Measurements from ENCODE around the gene PNMA1. TPM values are rescaled to one million over a fixed set of nuclear protein-coding genes. Genes with fewer than 3 reads are reported as not detected.
A peak's percentile ranks its signal among the peaks of the same experiment; 100 is the strongest.

PNMA1 gene
- total and polyA plus RNA-seq, 2 of the 13 experiments (the other 11 are each of a cell fraction or from before 2014, with no cell fraction given): 7.0 to 8.3 TPM

DNA sequence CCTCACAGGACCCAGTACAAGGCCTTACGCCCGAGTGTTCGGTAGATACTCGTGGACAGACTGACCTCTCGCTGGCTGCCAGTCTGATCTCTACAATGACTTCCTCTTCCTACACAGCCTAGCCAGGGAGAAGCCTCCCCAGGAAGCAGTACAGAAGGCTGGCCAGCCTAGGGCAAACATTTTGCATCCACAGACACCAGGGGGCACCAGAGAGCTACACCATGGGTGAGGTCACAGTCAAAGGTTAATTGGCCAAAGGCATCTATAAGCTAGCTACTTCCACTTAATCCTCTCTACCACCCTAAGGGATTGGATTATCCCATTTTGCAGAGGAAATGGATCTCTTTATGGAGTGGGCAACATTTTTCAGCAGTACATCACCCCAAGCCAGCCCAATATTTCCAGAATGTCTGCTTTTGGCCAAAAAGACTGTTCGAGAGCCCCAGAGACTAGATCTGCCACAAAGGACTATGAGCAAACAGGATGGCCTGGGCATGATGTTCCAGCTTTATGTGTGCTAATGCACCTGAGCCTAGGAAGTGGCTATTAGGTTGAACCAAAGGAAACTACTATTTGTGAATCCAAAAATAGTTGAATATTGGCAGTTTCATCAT is 14.6 kb upstream of the PNMA1 start (continued):
- TF ChIP-seq MED1 (CRISPR knock-in tag; IDR thresholded peaks at IDR 0.05) (peak; percentile 28; the same call in 1 of the 2 replicates), ESRRA (CRISPR knock-in tag; IDR thresholded peaks at IDR 0.05; ENCODE audit: low read depth) (0 out of 2 replicates have a peak, but pooled peaks have one; percentile 46), TRIM24 (CRISPR knock-in tag; IDR thresholded peaks at IDR 0.05) (no peak), ZNF567 (CRISPR knock-in tag; IDR thresholded peaks at IDR 0.05; ENCODE audit: borderline replicate concordance) (no peak), ZNF75D (CRISPR knock-in tag; IDR thresholded peaks at IDR 0.05; ENCODE audit: borderline replicate concordance) (no peak), NR2C2 (CRISPR knock-in tag; IDR thresholded peaks at IDR 0.05; ENCODE audit: borderline replicate concordance) (peak; percentile 44; the same call in 1 of the 2 replicates), MED8 (CRISPR knock-in tag; IDR thresholded peaks at IDR 0.05; ENCODE audit: insufficient replicate concordance) (no peak), NCOA5 (CRISPR knock-in tag; IDR thresholded peaks at IDR 0.05) (no peak), ZNF138 (CRISPR knock-in tag; IDR thresholded peaks at IDR 0.05; ENCODE audit: low read depth) (no peak), ADNP (CRISPR knock-in tag; IDR thresholded peaks at IDR 0.05) (no peak), NR2F1 (CRISPR knock-in tag; IDR thresholded peaks at IDR 0.05) (peak; percentile 81 to 89), ZNF501 (CRISPR knock-in tag; IDR thresholded peaks at IDR 0.05) (0 out of 2 replicates have a peak, but pooled peaks have one; percentile 49), ZNF570 (CRISPR knock-in tag; IDR thresholded peaks at IDR 0.05; ENCODE audit: borderline replicate concordance) (no peak), PCBP2 (optimal IDR thresholded peaks at IDR 0.05; ENCODE audit: low read depth, low read length, poor library complexity, severe bottlenecking) (no peak), RORA (CRISPR knock-in tag; IDR thresholded peaks at IDR 0.05) (no peak), IKZF1 (IDR thresholded peaks at IDR 0.05) (no peak), ZNF33B (CRISPR knock-in tag; IDR thresholded peaks at IDR 0.05) (no peak)
- TF ChIP-seq, protein P1, sequence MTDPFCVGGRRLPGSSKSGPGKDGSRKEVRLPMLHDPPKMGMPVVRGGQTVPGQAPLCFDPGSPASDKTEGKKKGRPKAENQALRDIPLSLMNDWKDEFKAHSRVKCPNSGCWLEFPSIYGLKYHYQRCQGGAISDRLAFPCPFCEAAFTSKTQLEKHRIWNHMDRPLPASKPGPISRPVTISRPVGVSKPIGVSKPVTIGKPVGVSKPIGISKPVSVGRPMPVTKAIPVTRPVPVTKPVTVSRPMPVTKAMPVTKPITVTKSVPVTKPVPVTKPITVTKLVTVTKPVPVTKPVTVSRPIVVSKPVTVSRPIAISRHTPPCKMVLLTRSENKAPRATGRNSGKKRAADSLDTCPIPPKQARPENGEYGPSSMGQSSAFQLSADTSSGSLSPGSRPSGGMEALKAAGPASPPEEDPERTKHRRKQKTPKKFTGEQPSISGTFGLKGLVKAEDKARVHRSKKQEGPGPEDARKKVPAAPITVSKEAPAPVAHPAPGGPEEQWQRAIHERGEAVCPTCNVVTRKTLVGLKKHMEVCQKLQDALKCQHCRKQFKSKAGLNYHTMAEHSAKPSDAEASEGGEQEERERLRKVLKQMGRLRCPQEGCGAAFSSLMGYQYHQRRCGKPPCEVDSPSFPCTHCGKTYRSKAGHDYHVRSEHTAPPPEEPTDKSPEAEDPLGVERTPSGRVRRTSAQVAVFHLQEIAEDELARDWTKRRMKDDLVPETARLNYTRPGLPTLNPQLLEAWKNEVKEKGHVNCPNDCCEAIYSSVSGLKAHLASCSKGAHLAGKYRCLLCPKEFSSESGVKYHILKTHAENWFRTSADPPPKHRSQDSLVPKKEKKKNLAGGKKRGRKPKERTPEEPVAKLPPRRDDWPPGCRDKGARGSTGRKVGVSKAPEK (CRISPR knock-in tag; IDR thresholded peaks at IDR 0.05; ENCODE audit: borderline replicate concordance): no peak
- TF ChIP-seq, protein P2, sequence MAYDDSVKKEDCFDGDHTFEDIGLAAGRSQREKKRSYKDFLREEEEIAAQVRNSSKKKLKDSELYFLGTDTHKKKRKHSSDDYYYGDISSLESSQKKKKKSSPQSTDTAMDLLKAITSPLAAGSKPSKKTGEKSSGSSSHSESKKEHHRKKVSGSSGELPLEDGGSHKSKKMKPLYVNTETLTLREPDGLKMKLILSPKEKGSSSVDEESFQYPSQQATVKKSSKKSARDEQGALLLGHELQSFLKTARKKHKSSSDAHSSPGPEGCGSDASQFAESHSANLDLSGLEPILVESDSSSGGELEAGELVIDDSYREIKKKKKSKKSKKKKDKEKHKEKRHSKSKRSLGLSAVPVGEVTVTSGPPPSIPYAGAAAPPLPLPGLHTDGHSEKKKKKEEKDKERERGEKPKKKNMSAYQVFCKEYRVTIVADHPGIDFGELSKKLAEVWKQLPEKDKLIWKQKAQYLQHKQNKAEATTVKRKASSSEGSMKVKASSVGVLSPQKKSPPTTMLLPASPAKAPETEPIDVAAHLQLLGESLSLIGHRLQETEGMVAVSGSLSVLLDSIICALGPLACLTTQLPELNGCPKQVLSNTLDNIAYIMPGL (CRISPR knock-in tag; IDR thresholded peaks at IDR 0.05; ENCODE audit: borderline replicate concordance in 1 of 2, low read depth in 1 of 2): peak; percentile 51 to 59; a peak in 2 of 4 replicates
- TF ChIP-seq, protein P3, sequence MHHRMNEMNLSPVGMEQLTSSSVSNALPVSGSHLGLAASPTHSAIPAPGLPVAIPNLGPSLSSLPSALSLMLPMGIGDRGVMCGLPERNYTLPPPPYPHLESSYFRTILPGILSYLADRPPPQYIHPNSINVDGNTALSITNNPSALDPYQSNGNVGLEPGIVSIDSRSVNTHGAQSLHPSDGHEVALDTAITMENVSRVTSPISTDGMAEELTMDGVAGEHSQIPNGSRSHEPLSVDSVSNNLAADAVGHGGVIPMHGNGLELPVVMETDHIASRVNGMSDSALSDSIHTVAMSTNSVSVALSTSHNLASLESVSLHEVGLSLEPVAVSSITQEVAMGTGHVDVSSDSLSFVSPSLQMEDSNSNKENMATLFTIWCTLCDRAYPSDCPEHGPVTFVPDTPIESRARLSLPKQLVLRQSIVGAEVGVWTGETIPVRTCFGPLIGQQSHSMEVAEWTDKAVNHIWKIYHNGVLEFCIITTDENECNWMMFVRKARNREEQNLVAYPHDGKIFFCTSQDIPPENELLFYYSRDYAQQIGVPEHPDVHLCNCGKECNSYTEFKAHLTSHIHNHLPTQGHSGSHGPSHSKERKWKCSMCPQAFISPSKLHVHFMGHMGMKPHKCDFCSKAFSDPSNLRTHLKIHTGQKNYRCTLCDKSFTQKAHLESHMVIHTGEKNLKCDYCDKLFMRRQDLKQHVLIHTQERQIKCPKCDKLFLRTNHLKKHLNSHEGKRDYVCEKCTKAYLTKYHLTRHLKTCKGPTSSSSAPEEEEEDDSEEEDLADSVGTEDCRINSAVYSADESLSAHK (CRISPR knock-in tag; IDR thresholded peaks at IDR 0.05; ENCODE audit: borderline replicate concordance): no peak
- TF ChIP-seq, protein P4, sequence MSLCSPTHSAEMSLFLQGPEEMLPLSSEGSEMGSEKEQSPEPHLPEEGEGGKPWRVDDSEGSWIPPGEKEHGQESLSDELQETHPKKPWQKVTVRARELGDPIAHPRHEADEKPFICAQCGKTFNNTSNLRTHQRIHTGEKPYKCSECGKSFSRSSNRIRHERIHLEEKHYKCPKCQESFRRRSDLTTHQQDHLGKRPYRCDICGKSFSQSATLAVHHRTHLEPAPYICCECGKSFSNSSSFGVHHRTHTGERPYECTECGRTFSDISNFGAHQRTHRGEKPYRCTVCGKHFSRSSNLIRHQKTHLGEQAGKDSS (CRISPR knock-in tag; IDR thresholded peaks at IDR 0.05; ENCODE audit: borderline replicate concordance, low read depth): 0 out of 2 replicates have a peak, but pooled peaks have one; percentile 43

Data from HepG2 (cell line).